Cerebellar cortex (tissue), 1 donor: Measurements from ENCODE around the gene TMEM273.
"Not testable (repeated sequence)": the region's sequence is repeated elsewhere in the genome, so short reads cannot be mapped to it uniquely, and the experiment has no call there.

ENCODE experiments used
- DNase-seq: peaks from one replicate; pipeline ENCODE4 v3.0.0-alpha.2; 2015; ENCODE audit warnings: low spot score

Gene TMEM273

GRCh38 chr10:49204119-49204518 is 15.9 kb upstream of the TMEM273 start:
- no peak for DNase-seq

- DNase-seq = no peak
Observed at GRCh38 chr10:49202266-49202665, 14.1 kb upstream of the TMEM273 start.

GRCh38 chr10:49200854-49201253 is 12.7 kb upstream of the TMEM273 start:
- DNase-seq = no peak

GRCh38 chr10:49197171-49197570 is 9.0 kb upstream of the TMEM273 start:
- no peak for DNase-seq

GRCh38 chr10:49195864-49196263 is 7.7 kb upstream of the TMEM273 start:
- DNase-seq = not testable (repeated sequence)

GRCh38 chr10:49194212-49194920 is 6.2 kb upstream of the TMEM273 start:
- DNase-seq = no peak

- no peak for DNase-seq
Observed at GRCh38 chr10:49191349-49191748, 3.2 kb upstream of the TMEM273 start.

GRCh38 chr10:49189422-49189821 is 1.2 kb upstream of the TMEM273 start:
- no peak for DNase-seq

GRCh38 chr10:49187044-49187484 is 1.1 kb downstream of the TMEM273 start:
- DNase-seq = no peak

- DNase-seq = no peak
Observed at GRCh38 chr10:49186613-49187012, 1.6 kb downstream of the TMEM273 start.

GRCh38 chr10:49185213-49185612 is 3.0 kb downstream of the TMEM273 start:
- DNase-seq = no peak

- DNase-seq = no peak
Observed at GRCh38 chr10:49184642-49185111, 3.5 kb downstream of the TMEM273 start.

- DNase-seq = no peak
Observed at GRCh38 chr10:49183596-49184542, 4.3 kb downstream of the TMEM273 start.

GRCh38 chr10:49182776-49183175 is 5.4 kb downstream of the TMEM273 start:
- no peak for DNase-seq

- DNase-seq = no peak
Observed at GRCh38 chr10:49180444-49180860, 7.7 kb downstream of the TMEM273 start.

GRCh38 chr10:49179699-49180443 is 8.3 kb downstream of the TMEM273 start:
- DNase-seq = no peak

- DNase-seq = no peak
Observed at GRCh38 chr10:49178489-49179471, 9.4 kb downstream of the TMEM273 start.

GRCh38 chr10:49177391-49178355 is 10.5 kb downstream of the TMEM273 start:
- no peak for DNase-seq
